ENCODE data around the gene MAP3K19.
"Not testable (repeated sequence)": the region's sequence is repeated elsewhere in the genome, so short reads cannot be mapped to it uniquely, and the experiment has no call there.

The MAP3K19 gene, protein sequence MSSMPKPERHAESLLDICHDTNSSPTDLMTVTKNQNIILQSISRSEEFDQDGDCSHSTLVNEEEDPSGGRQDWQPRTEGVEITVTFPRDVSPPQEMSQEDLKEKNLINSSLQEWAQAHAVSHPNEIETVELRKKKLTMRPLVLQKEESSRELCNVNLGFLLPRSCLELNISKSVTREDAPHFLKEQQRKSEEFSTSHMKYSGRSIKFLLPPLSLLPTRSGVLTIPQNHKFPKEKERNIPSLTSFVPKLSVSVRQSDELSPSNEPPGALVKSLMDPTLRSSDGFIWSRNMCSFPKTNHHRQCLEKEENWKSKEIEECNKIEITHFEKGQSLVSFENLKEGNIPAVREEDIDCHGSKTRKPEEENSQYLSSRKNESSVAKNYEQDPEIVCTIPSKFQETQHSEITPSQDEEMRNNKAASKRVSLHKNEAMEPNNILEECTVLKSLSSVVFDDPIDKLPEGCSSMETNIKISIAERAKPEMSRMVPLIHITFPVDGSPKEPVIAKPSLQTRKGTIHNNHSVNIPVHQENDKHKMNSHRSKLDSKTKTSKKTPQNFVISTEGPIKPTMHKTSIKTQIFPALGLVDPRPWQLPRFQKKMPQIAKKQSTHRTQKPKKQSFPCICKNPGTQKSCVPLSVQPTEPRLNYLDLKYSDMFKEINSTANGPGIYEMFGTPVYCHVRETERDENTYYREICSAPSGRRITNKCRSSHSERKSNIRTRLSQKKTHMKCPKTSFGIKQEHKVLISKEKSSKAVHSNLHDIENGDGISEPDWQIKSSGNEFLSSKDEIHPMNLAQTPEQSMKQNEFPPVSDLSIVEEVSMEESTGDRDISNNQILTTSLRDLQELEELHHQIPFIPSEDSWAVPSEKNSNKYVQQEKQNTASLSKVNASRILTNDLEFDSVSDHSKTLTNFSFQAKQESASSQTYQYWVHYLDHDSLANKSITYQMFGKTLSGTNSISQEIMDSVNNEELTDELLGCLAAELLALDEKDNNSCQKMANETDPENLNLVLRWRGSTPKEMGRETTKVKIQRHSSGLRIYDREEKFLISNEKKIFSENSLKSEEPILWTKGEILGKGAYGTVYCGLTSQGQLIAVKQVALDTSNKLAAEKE (N-terminal part only)

DNA sequence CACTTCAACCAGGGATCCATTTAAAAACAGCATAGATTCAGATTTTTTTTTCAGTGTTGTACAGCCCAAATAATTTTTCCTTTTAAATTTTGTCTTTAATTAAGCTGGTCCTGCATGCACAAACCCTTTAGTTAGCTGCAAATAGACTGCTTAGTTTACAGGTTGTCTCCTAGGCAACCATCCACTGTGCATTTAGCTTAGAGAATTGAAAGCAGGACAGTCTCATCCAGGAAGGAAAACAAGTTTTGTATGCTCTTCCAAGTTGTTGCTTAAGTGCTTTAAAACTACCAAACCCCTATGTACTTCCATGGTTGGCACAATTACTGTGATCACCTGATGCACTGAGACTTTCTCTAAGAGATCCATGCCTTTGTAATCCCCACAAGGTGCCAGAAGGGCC is at the start of gene MAP3K19:
Gene MAP3K19 (minus strand): TSS at position 148 of the 400 bp plus-strand sequence. CDS start 22,800 bp downstream, outside the sequence.
- DNase-seq (ENCODE audit: low read depth in 2 of 2) = no peak

GRCh38 chr2:135096665-135097446 is 49.6 kb upstream of the MAP3K19 start:
- DNase-seq (ENCODE audit: low read depth in 2 of 2) = no peak

DNA sequence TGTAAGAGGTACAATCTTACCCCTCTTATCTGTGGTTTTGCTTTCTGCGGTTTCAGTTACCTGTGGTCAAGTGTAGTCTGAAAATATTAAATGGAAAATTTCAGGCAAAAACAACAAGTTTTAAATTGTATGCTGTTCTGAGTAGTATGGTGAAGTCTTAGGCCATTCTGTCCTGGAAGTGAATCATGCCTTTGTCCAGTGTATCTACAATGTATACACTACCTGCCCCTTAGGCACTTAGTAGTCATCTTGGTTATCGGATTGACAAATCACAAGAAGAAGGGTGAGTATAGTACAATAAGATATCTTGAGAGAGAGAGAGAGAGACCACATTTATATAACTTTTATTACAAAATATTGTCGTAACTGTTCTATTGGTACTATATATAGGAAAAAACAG is 48.3 kb upstream of the MAP3K19 start:
- DNase-seq (ENCODE audit: low read depth in 2 of 2) = no peak

- no peak for DNase-seq (ENCODE audit: low read depth in 2 of 2)
Observed at GRCh38 chr2:135094508-135094907, 47.3 kb upstream of the MAP3K19 start.

DNA sequence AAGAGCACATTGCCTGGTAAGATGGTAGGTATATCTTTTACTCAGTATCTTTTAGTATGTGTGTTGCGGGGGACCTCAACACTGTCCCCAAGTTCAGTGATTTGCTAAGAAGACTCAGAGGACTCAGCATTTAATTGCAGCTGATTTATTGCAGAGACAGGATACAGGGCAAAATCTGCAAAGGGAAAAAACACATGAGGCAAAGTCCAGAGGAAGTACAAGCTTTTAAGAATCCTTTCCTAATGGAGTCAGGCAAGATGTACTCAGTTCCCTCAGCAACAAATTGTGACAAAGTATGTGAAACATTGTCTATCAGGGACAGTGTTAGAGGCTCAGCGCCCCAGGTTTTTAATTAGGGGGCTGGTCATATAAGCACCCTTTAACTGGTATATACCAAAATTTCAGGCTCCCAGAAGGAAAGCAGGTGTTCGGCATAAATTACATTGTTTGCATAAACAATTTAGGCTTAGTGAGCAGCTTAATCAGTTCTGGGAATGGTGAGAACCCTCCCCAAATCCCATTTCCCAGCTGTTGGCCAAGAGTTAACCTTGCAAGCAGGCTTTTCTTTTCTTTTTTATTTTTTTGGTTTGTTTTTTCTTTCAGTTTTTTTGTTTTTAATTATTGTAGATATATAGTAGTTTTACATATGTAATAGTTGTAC is 46.6 kb upstream of the MAP3K19 start:
- DNase-seq (ENCODE audit: low read depth in 2 of 2) = no peak

- no peak for DNase-seq (ENCODE audit: low read depth in 2 of 2)
Observed at GRCh38 chr2:135093193-135093592, 45.9 kb upstream of the MAP3K19 start.

GRCh38 chr2:135091681-135092080 is 44.4 kb upstream of the MAP3K19 start:
- DNase-seq (ENCODE audit: low read depth in 2 of 2) = no peak

DNA sequence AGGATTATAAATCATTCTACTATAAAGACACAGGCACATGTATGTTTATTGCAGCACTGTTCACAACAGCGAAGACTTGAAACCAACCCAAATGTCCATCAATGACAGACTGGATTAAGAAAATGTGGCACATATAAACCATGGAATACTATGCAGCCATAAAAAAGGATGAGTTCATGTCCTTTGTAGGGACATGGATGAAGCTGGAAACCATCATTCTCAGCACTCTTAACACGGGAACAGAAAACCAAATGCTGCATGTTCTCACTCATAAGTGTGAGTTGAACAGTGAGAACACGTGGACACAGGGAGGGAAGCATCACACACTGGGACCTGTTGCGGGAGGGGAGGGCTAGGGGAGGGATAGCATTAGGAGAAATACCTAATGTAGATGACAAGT is 42.4 kb upstream of the MAP3K19 start:
- not testable (repeated sequence) for DNase-seq (ENCODE audit: low read depth in 2 of 2)

DNA sequence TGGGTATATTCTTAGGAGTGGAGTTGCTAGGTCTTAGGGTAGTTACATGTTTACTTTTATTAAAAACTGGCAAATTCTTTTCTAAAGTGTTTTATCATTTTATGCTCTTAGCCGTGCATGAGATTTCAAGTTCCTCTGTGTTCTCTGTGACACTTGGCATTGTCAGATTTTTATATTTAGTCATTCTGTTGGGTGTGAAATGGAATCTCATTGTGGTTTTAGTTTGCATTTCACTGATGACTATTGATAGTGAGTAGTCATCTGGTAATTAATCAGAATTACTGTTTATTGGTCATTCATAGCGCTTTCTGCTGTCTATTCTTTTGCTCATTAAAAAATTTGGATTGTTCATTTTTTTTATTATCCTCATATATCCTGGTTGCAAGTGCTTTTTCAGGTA is 39.0 kb upstream of the MAP3K19 start:
- DNase-seq (ENCODE audit: low read depth in 2 of 2) = no peak

DNA sequence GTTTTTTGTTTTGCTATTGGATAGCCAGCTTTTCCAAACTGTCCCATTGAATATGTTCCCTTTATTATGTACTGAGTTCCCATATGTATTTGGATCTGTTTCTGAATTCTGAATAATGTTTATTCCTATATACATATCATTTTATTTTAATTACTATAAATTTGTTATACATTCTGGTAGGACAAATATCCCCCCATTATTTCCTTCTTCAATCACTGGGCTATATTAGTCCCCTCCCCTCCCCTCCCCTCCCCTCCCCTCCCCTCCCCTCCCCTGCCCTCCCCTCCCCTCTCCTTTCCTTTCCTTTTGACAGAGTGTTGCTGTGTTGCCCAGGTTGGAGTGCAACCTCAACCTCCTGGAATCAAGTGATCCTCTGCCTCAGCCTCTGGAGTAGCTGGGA is 31.2 kb upstream of the MAP3K19 start:
- no peak for DNase-seq (ENCODE audit: low read depth in 2 of 2)

- DNase-seq (ENCODE audit: low read depth in 2 of 2) = no peak
Observed at GRCh38 chr2:135076556-135076955, 29.3 kb upstream of the MAP3K19 start.

- DNase-seq (ENCODE audit: low read depth in 2 of 2) = no peak
Observed at GRCh38 chr2:135074216-135074615, 27.0 kb upstream of the MAP3K19 start.

DNA sequence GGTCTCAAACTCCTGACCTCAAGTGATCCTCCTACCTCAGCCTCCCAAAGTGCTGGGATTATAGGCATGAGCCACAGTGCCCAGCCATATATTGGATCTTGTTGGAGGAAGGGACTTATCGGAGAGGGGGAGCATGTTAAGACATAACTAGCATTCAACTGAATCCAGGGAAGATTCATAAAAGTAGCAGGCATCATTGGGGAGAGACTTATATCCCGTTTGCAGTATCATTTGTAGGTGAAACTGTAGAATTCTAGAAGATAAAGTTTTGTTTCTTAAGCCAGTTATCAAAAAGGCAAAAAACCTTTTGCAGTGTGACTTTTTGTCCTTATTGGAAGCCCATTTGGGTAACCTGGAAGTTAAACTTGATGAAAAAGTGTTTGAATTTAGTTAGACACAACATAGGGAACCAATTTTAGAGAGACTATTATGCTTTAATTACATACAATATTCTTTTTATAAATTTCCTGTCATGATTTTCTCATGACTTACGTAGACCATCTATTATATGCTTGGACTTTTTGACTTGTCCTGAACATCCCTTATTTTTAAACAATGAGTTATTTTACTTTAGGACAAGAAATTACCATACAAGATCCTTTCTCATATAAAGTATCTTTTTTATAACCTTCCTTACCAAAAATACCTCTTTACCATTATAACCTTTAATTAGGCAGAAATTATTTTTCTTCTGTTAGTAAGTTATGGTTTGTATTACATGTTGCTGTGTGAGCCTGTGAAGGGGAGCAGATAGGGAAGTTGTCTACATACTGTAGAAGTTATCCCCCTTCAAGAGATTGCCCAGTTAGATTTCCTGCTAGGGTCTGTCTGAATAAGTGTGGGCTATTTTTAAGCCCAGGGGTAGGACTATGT is 25.1 kb upstream of the MAP3K19 start:
- no peak for DNase-seq (ENCODE audit: low read depth in 2 of 2)

- DNase-seq (ENCODE audit: low read depth in 2 of 2) = no peak
Observed at GRCh38 chr2:135066710-135067109, 19.5 kb upstream of the MAP3K19 start.

DNA sequence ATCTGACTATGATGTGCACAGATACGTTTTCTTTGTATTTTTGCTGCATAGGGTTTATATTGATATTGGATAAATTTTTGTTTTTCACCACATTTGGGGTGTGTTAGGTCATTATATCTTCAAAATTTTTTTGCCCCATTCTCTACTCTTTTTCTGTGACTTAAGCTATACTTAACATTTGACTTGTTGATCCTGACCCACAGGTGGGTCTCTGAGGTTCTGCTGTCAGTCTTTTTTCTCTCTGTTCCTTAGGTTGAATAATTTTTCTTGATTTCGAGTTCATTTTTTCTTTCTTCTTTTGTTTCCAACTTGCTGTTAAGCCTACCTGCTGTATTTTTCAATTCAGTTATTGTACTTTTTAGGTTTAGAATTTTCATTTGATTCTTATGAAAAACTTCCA is 16.9 kb upstream of the MAP3K19 start:
- DNase-seq (ENCODE audit: low read depth in 2 of 2) = no peak

- DNase-seq (ENCODE audit: low read depth in 2 of 2) = no peak
Observed at GRCh38 chr2:135063210-135063609, 16.0 kb upstream of the MAP3K19 start.

DNA sequence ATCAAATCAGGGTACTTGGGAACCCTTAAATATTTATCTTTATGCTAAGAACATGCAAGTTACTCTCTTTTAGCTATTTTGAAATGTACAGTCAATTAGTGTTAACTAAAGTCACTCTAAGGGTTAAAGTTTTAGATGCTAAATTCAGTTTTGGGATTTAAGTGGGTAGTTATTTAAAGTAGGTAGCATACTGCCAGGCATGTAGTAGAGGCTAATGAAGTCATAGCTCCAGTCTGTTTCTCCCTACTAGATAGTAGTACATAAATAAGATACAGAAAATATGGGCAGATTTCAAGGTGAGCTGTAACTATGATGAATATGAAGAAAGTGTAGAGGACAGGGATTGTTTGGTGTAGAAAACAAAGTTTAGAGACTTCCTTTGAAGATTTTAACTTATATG is 12.3 kb upstream of the MAP3K19 start:
- DNase-seq (ENCODE audit: low read depth in 2 of 2) = no peak

DNA sequence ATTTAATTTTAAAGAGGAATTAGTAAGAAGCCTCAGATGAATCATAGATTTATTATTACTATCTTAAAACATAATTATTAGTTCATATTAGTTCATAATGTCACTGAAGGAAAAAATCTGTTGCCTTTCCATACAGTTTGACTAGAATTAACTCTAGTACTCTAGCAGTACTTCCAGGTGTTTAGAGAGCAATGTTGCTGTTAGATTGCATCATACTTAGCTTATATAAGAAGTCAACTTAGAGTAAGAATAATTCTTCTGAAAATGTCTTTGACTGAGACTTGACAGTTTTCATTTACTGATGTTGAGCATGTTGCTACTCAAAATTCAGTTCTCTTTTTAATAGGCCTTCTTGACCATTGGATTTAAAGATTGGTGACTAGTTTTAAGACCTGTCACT is 9.5 kb upstream of the MAP3K19 start:
- no peak for DNase-seq (ENCODE audit: low read depth in 2 of 2)

DNA sequence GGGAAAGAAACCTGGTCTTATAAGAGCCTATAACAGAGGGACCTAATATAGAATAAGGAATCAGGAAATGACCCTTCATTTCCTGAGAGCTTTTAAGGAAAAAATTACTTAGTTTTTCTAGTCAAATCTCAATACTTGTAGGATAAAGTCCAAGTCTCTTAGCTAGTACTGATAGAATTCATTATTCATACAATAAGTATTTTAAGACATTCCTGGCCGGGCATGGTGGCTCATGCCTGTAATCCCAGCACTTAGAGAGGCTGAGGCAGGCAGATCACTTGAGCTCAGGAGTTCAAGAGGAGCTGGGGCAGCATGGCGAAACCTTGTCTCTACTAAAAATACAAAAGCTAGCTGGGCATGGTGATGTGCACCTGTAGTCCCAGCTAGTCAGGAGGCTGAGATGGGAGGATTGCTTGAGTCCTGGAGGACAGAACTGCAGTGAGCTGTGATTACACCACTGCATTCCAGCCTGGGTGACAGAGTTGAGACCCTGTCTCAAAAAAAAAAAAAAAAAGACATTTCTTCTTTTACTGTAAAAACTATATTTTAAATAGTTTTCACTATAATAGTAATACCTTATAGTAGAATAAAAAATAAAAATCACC is 8.0 kb upstream of the MAP3K19 start:
- no peak for DNase-seq (ENCODE audit: low read depth in 2 of 2)

Measured in stimulated activated CD4-positive, alpha-beta T cell treated with anti-CD3 and anti-CD28 coated beads, Interleukin-1b, Interleukin-23, amount 100 ng/mL, for 1 hour (primary cell).